GM18870 (cell line): Measurements from ENCODE around the gene MYEOV.

Source experiments
- ATAC-seq: cut with Tn5 transposase; IDR thresholded peaks from one replicate; pipeline ENCODE4 v1.9.1; 2021; ENCODE audit warnings: moderate library complexity; ENCODE audit not compliant: unreplicated experiment

Gene MYEOV

DNA sequence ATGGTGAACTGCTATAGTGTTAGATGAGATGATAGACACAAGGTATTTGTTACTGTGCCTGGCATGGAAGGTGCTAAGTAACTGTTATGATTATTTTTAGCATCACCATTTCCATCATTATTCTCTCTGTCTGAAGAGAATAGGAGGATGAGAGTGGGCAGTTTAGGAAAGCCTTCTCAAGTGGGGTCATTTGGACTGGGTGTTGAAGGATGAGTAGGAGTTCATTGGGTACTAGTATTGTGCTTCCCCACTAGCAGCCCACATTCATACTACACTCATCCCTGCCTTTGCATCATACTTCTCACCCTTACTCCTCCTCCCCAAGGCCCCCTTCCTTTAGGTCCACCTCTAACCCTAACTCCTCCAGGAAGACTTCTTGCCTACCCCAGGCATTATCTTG, 20.6 kb downstream of the MYEOV start:
- ATAC-seq = no peak

DNA sequence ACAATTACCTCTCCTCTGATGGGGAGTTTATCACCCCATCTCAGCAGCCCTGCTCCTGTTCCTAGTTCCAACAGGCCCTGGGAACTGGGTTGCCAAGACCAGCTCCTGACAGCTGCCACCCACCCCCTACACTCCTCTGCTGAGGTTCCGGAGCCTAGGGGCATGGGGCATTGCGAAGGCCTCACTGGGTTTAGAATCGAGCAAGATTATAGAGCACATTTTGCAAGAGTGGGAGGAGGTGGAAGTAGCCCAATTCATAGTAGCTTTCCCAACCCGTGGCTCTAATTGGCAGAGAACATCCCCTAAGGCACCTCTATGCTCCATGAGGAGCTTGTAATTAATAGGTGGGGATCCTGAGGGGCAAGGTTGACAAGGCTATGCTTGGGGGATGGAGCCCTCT, 23.0 kb downstream of the MYEOV start:
- ATAC-seq = no peak

DNA sequence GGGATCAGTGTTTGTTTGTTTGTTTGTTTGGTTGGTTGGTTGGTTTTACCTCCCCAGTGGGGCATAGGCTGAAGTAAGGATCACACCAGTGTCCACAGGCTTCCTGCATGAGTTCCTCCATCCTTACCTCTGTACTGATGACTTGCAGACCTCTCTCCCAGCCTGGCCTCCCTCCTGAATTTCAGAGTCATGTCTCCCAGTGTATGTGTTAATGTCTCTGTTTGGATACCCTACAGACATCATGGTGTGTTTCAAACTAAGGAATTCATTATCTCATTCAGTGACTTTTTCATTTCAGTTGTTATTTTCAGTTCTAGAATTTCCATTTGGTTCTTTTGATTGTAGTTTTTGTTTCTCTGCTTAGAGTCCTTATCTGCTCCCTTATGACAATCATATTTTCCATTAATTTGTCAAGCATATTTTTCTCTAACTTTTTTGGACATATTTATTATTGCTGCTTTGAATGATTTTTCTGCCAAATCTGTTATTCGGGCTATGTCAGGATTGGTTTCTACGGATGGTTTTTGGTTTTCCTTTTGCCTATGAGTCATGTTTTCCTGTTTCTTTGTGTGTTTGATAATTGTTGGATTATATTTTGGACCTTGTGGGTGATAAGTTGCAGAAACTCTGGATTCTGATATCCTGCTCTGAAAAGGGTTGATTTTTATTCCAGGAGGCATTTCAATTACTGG, 23.6 kb downstream of the MYEOV start:
- no peak for ATAC-seq

DNA sequence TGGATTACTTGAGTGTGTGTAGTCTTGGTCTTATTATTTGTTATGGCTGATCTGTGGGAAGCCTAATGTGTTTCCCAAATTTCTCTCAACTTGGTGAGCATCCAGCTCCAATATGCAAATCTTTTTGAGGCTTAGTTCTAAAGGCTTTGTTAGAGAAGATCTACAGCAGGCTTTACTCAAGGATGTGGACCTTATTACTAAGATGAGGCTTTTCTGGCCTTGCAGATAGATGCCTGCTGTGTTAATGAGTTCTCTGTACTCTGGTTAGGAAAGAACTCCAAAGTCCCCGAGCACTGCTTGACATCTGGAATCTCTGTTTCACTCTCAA, 24.1 kb downstream of the MYEOV start:
- ATAC-seq = no peak

DNA sequence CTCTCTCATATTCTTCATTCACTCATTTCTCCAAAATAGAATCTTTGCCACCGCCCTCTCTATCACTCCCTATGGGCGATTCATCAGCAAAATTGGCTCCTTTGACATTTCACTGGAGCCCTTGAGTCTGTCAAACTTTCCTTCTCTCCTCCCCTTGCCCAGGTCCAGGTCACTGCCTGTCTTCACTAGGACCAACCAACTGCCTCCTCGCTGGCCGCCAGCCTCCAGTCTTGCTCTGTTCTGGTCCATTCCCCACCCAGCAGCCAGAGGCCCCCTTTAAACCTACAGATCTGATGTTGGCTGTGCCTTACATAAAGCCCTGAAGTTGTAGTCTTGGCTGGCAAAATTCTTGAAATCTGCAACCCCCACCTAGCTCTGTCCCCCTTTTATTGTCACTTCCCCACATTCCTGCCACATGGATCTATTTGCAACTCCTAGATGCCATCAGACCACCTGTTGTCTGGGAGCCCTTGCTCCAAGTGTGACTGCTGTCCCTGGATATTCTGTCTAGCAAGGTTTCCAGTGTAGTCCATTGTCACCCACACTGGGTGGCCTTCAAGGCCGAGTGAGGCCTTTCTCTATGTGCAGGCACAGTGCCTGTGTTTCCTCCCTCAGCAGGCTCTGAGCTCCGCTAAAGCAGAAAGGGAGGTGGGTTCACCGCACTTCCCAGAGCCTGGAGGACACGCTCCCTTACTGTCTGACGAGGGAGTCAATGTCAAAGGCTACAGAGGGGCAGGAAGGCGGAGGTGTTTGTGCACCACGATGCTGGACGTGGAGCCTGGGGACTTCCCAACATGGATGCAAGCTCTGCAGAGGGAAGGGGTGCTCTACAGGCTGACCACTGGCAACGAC, 25.5 kb downstream of the MYEOV start:
- no peak for ATAC-seq

DNA sequence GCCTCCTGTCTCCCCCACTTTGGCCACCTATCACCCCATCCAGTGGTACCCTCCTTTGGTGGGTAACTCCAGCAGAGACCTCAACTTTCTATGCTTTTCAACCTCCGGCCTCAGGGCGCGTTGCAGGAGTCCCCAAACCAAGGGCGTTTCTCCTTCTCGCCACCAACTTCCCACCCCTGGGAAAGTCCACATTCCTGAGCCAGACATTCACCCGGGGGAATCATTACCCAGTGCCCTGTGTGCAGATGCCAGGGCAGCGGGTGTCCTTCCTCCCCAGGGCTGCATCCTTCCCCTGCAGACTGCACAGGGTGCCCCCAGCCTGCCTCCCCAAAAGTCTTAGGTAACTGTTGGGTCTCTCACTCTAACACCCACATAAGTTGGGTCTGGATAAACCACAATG, 26.4 kb downstream of the MYEOV start:
- no peak for ATAC-seq

DNA sequence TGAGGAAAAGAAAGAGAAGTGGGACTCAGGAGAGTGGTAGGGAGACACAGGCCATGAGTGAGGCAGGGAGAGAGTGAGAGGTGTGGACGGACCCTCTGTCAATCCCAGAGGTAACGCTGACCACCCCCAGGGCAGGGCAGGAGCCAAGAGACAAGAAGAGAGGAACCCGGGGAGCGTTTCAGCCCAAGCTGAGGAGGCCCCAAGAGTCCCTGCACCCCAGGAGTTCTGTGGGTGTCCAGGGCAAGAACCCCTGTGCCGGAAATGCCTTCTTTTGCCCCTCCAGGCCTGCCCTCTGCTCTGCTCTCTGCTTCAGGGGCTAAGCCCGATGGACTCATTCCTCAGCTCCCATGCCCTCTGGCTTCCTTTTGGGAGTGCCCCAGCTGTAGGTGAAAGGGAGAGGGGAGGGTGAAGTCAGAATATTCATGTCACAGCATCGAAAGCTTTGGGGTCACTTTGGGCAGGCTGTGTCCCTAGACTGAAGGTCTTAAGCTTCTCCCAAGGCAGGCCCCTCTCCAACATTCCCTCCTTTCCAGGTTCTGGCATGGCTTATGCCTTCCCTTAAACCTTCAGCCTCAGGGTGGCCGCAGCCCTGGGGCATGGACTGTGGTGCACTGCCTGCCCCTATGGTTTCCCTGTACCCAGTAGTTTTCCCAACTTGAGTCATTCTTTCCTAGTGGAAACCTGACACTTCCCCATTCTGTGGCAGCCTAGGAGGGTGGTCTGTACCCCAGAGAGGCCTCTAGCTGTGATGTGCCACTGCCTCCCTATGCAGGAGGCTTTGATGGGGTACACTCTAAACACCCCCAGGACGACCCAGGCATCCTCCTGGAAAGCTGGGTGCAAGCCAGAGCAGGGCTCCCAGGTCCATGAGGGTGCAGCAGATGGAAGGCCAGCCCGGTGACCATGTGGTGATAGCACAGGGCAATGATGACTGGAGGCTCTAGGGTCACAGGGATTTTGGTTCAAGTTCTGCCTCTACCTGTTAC, 27.1 kb downstream of the MYEOV start:
- no peak for ATAC-seq

DNA sequence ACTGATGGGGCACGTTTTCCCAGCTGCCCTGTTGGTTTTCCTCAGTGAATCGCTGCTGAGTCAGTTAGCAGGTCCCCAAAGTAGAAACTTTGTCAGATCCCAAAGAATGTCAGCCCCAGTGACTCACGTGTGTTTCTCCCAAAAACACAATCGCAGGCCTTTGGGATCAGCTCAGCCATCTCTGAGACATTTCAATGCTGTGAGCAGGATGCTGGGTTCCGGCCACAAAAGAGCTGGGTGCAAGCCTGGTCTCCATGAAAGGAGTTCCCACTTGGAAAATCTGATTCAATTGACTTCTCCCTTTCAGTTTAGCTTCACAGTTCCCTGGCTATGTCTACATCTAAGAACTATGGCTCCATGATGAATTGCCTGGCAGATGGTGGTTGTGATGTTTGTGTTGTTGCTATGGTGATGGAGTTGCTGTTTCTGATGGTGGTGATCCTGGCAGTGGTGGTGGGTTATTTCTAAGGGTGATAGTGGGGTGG, 28.0 kb downstream of the MYEOV start:
- no peak for ATAC-seq

DNA sequence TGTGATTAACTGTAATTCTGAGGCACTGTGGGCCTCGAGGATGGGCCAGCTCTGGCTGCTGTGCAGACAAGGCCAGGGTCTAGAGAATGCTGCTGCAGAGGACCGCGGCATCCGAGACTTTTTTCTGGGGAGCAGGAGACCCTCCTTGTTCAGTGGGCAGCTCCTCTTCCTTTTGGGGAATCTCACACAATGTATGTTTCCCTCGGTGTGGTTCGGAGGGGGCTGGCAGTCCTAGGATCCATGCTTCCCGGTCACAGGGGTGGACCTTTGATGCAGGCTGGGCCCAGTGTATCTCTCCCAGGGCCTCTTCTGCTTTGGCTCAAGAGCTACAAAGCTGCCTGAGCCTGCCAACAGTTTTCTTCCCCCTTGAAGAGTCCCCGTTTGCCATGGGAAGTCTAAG, 31.5 kb downstream of the MYEOV start:
- no peak for ATAC-seq

DNA sequence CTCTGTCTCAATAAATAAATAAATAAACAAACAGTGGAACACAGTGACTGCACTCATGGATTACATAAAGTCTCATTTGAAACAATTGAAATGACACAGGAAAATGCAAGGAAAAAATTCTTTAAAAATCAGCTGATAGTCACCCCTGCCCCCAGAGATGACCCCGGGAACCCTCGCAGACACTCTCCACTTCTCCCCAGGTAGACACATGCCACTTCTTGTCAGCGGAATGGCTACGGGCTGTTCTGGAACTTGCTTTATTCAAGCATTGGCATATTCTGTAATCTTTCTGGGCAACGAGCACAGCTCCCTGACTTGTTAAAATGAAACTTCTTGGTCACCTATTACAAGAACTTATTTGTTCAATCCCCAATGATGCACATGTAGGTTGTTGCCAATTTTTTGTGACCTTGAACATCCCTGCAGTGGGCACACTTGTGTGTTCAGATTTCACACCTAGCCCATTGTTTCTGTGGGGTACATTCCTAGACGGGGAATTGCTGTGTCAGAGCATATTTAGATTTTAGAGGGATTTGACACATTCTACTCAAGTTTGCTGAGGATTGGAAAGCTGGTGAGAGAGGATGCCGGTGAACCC, 32.8 kb downstream of the MYEOV start:
- no peak for ATAC-seq

DNA sequence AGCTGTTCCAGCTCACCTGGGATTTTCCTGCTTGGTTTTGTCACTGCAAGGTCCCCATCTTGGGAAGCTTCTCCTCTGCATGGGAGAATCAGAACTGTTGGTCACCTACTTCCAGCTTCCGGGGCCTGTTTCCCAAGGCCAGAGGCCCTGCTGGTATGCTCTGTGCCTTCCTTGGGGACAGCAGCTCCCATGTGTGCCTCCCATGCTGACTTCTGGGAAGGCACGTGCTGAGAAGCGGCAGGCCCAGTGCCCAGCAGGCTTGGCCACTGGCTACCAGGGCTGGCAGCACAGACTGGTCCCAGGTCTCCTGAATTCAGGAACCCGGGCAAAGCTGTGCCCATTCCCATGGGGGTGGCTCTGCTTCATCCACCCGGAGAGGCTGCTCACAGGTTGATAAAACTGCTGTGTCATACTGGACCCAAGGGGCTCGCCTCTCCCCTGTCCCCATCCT, 33.8 kb downstream of the MYEOV start:
- no peak for ATAC-seq

DNA sequence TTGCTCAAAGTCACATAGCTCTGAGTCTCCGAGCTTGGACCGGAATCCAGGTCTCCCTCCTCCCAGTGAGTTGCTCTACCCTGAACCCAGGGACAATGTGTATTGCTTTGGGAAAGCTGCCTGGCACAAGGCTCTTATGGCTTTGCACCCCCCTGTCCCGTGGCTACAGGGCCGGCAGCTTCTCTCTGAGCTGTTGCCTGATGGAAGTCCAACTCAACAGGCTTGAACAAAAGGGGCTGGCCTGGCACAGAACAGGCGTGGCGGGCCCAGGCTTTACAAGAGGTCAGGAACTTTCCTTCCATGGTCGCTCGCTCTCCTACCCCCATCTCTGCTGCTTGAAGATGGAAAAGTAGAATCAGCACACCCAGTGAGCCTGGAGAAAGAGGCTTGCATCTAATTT, 34.3 kb downstream of the MYEOV start:
- no peak for ATAC-seq

DNA sequence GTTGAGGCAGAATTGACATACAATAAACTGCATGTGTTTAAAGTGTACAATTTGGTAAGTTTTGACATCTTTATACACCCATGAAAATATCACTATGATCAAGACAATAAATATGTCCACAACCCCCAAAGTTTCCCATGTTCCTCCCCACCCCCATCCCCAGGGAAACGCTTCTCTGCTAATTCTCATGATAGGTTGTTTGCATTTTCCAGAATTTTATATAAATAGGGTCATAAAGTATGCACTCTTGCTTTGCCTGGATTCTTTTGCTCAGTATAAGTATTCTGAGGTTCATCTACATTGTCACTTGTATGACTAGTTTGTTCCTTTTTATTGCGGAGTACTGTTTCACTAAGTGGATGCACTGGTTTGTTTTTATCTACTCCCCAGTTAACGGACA, 35.6 kb downstream of the MYEOV start:
- ATAC-seq = no peak

DNA sequence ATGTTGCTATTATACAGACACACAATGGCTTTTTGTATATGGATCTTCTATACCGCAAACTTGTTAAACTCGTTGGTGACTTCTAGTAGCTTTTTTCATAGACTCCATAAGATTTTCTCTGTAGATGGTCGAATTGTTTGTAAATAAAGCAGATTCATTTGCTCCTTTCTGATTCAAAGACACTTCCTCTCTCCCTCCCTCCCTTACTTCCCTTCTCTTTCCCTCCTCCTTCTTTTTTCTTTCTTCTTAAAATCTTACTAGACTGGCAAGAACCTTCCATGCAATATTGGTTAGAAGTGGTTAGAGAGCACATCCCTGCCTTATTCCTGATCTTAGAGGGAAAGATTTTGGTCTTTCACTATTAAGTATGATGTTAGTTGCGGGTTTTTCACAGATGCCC, 36.4 kb downstream of the MYEOV start:
- ATAC-seq = no peak

DNA sequence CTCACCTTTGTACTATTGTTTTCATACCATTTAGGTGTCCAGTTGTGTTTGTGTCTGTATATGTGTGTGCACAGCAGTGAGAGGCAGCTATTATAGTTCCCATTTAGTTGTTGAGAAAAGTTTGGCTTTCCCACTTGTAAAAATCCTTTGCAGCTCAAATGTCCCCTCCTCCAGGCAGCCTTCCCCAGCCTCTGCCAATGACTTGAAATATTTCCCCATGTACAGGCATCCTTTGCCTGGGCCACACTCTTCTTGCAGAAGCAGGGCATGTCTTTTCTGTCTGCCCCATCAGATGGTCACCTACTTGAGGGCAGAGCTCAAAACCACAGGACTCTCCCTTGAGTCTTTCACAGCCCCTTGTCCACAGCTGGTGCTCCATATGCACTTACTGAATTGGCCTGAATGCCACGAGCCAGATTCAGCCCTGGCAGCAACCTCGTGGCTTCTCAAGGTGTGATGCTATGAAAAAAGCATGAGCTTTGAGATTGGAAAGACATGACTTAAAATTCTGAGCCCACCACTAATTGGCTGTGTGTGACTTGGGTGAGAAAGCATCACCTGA, 39.3 kb downstream of the MYEOV start:
- ATAC-seq = no peak

DNA sequence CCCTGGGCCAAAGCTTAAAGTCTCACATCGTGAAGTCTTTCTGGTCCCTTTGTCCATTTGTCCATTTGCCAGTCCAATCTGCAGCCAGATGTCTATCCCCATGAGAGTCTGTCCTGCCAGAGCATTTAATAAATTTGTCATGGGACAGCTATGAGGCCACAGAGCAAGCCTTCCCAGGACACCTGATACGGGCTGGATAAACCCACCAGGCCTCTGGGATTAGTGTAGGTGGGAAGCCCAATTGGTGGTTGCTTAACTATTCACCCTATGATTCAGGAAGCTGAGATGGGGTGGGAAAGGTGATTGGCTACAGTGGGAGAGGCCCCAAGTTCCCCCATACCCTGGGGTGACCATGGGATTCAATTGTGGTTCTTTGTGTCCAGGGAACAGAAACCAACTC, 39.9 kb downstream of the MYEOV start:
- no peak for ATAC-seq

DNA sequence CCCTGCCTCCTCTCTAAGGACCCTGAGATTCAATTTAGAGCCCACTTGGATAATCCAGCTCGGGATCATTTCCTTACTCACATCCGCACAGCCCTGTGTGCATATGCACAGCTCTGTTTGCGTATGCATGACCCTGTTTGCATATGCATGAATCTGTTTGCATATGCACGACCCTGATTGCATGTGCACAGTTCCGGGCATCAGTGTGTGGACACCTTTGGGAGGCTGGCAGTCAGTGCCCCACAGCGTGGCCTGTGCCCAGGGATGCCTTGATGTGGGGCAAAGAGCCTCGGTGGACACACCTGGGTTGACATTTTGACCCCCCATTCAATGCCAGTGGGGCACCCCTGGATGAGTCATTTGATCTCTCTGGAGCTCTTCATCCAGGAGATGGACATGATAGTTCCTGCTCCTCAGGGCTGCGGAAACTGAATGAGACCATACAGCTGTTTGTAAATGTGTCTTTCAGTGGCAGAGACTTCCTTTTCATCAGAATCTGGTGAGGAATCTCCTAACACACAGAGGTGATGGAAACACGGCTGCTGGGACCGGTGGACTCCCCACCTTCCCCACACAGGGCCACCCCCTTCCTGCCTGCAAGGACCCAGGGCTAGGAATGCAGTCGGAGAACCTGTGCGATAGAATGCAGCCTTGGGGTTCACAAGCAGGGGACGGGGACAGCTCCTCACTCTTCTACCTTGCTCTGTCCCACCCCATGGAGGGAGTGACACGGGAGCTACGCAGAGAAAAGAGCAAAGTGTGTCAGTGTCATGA, 41.2 kb downstream of the MYEOV start:
- ATAC-seq = no peak

DNA sequence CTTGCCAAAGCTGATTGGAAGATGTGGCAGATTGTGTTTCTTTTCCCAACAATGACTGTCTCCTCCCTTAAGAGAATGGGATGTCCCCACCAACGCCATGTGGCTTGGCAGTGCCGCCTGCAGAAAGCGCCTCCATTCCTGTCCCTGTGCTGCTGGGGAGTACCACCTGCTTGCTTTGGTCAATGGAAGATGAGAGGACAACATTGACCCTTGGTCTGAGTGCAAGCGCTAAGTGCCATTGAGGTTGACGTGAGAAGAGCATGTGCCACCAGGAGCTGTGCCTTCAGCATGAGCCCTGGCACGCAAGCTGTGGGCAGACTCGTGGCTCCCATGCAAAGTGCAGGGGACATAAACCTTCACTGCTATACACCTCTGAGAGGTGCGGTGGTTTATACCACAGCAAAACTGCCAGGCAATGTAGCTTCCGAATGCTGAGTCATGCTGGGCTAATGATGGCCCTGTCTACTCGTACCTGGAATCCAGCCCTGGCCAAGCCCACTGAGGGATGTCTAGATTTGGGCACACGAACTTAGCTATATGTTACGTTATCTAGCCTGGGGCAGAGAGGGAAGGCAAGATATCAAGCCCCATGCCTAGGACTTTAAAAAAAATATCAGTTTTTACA, 41.9 kb downstream of the MYEOV start:
- ATAC-seq = no peak

DNA sequence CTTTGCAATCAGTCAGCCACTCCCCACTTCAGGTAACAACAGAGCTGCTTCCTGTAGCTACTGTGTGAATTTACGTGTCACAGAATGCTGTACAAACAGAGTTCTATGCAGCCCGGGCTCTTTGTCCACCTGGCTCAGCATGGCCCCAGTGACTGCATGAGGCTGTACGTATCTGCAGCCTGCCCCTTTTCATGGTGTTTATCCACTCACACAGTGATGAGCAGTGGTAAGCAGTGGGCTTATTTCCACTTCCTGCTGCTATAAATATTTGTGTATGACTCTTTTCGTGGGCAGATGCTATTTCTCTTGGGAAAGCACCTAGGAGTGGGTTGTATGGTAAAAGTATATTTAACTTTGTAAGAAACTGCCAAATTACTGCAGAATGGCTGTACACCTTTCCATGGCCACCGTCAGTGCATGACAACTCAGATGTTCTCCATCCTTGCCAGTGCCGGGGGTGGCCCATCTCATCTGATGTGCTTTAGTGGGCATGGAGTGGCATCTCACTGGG, 43.3 kb downstream of the MYEOV start:
- no peak for ATAC-seq
